Lower leg skin (tissue), 3 donors: ENCODE measurements around the gene ASCL1.

ENCODE experiments used
- POLR2A ChIP-seq, 2 donors: fragments of 450-650 bp; IDR thresholded peaks; one replicate each; pipeline ENCODE4 v1.6.1; 2016 to 2017; ENCODE audit warnings: antibody characterized with exemption in 2 of 2, mild to moderate bottlenecking in 1 of 2, moderate library complexity in 1 of 2
- TF ChIP-seq, protein P1 (sequence below), 3 donors: fragments of 450-650 bp; IDR thresholded peaks; one replicate each; pipeline ENCODE4 v1.5.1; 2016; ENCODE audit warnings: antibody characterized with exemption in 3 of 3, mild to moderate bottlenecking in 3 of 3, moderate library complexity in 2 of 3

DNA sequence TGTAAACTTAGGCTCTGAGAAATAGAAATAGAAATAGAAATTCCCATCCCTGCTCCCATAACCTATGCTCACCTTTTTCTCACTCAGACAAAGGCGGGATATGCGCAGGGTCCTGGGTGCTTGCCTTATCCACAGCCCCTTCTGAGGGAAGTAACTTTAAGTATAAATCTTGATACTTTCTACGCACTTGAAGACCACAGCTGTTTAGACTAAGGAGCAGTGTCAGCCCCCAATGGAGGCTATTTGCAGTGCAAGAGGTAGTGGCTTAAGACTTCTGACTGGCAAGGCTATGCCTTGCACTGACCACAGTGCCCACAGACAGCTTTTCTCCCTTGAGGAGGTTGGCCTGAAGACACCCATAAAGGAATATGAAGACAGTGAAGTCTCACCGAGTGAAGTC lies 35.2 kb downstream of the ASCL1 start:
- TF ChIP-seq, protein P1, sequence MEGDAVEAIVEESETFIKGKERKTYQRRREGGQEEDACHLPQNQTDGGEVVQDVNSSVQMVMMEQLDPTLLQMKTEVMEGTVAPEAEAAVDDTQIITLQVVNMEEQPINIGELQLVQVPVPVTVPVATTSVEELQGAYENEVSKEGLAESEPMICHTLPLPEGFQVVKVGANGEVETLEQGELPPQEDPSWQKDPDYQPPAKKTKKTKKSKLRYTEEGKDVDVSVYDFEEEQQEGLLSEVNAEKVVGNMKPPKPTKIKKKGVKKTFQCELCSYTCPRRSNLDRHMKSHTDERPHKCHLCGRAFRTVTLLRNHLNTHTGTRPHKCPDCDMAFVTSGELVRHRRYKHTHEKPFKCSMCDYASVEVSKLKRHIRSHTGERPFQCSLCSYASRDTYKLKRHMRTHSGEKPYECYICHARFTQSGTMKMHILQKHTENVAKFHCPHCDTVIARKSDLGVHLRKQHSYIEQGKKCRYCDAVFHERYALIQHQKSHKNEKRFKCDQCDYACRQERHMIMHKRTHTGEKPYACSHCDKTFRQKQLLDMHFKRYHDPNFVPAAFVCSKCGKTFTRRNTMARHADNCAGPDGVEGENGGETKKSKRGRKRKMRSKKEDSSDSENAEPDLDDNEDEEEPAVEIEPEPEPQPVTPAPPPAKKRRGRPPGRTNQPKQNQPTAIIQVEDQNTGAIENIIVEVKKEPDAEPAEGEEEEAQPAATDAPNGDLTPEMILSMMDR (IDR thresholded peaks at IDR 0.05) = no peak
- TF ChIP-seq POLR2A (IDR thresholded peaks at IDR 0.05) = no peak
